Activated naive CD4-positive, alpha-beta T cell (primary cell): Measurements from ENCODE around the gene SLC39A11.
"Not testable (repeated sequence)": the region's sequence is repeated elsewhere in the genome, so short reads cannot be mapped to it uniquely, and the experiment has no call there.

ENCODE experiments used
- DNase-seq, 4 experiments: peaks; one replicate each; lab custom pipeline; 2025; lab: John Stamatoyannopoulos, UW

SLC39A11 gene

DNA sequence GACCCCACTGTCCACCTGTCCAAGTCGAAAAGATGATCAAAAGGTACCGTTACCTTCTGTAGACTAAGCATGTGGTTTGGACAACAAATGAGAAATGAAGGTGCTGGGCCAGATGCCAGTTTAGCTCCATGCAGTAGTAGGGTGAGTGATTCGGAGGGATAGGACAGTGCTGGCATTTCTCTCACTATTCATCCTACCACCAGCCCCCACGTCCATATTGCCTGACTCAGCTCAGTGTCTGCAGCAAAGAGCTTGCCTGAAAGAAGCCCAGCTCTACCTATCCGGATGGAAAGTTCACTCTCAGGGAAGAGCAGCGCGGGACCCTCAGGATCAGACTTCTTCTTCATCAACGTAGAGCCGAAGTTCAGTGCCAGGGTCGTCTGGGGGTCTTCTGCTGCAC, 145.0 kb downstream of the SLC39A11 start:
- no peak for DNase-seq

DNA sequence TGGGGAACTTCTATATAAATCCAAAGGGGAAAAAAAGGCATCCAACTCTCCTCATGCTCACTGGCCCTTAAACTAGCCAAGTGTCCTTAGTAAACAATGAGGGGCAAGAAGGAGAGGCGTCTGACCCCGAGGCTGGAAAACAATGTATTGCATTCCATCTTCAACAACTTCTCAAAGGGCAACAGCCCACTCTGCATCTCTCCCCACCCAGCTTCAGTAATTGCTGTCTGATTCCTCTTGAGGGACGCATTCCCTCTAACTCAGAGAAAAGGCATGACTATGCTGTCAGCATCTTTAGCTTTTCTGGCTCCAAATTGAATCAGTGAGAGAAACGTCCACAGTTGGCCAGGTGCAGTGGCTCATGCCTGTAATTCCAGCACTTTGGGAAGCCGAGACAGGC, 145.8 kb downstream of the SLC39A11 start:
- no peak for DNase-seq

DNA sequence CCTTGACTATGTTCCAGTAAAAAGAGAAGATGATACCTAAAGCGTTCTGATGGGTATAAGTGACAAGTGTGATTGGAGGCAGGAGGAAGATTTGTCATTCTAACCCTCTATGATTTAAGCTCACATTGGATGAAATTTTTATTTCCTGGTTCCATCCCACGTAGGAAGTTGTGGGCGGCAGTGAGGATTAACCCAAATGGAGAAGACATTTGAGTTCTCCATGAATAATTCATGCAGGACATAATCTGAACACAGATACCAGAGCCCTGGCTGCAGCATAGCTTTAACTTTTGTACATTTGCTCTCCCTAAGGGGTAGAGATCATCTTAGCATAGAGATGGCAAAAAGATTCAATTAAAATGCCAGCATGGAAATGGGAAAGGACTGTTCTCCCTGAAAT, 146.3 kb downstream of the SLC39A11 start:
- DNase-seq = no peak

DNA sequence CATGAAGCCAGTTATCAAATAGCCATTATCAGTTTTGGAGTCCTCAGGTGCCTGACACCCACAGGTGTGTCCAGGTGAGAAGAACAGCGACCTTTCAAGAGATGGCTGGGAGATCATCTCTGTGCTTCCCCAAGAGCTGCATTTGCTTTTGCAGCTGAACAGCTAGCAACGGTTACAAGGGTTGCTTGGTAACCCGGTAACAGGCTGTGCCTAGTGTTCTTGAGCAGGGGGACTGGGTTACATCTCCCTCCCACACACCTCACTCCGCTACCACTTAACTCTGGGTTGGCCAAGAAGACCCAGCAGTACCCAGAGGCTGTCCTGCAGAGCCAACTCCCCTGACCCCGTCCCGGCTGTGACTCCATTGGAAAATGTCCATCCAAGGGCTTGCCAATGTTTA, 147.0 kb downstream of the SLC39A11 start:
- no peak for DNase-seq

DNA sequence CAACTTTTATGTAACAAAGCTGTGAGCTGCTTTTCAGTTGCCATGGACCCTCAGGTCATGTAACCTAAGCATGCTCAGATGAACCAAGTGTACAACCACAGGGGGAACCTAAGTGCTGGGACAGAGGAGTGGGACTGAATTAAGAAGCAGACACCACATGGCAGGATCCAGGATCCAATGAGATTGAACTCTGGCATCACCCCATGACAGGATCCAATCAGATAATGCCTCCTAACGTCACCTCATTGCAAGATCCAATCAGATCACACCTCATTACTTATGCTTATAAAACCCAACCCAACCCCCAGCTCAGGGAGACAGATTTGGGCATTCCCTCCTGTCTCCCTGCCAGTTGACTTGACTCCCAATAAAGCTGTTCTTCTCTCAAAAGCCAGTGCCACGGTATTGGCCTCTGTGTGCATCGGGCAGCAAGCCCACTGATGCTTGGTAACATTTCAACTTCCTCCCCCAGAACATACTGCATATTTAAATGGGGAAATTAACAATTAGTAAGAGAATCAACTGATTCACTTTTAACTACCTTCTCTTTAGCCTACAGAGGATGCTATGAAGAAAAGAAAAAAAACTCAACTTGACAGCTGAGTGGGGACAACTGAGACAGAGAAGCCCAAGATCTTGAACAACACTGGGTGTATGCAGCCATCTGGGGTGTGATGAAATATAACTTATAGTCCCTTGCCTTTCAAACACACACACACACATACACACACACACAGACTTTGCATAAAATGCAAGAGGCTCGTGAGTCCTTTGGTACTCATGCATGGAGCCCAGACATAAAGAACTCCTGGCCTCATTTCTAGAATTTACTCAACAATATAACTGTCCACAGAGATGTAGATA, 148.4 kb downstream of the SLC39A11 start:
- no peak for DNase-seq

DNA sequence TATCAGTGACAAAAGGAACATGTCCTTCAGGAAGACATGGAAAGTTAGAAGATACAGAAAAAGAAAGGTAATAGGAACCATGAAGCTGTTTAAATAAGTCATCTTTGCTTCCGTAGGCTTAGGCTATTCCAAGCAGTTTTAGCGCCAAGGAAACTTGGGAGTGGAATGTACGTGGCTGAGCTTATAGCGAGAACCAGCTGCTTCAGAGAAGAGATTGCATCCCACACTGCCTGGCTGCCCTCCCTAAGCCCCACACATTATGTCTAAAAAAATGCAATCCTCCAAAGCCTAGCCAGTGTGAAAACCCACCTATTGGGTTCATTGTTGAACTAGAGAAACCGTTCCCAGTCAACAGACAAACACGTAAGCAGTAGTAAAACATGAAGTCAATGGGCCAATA, 149.9 kb downstream of the SLC39A11 start:
- DNase-seq = no peak

DNA sequence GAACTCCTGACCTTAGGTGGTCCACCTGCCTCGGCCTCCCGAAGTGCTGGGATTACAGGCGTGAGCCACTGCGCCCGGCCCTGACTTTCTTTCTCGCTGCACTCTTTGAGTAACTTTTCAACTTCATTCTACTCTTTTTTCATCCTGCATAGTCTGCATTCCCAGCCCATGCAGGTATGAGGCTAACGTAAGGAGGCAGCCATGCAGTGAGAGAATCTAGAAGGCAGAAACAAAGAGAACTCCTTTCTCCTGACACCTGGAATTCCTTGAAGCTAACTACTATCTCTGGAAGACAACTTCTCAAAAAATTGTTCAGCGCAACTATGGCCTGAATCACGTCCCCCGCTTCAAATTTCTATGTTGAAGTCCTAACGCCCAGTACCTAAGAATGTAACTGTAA, 152.0 kb downstream of the SLC39A11 start:
- no peak for DNase-seq

DNA sequence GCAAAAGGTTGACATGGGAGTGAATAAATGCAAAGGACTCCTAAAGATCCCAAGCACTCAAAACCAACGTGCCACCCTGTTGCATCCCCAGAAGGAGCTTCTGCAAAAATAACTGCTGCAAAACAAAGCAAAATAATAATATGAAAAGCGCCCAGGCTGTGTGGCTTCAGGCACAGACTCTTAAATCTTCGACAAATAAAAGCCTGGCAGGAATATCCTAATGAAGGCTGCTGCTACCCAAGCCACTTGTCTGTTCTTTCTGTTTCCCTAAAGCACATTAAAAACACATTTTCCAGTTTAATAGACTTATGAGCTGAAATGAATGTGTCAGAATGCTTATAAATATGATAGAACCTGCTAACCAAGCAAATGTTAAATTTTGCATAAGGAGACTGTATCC, 154.0 kb downstream of the SLC39A11 start:
- DNase-seq = no peak

DNA sequence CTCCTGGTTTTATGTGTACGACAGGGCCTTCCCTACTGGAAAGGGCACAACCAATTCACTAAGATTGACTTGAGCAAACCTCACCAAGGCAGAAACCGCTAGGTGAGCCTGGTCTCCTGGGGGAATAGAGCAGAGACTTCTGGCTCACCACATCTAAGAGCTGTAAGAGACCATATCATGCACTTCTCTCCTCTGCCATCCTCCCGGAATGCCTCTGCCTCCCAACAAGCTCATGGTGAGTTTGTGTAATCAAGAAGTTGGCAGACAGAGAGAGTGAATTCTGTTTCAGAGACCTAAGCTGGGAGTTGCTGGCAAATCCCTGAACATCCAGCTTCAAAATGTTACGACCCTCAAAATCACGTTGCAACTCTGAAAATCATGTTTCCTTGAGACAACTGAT, 154.8 kb downstream of the SLC39A11 start:
- DNase-seq = no peak

DNA sequence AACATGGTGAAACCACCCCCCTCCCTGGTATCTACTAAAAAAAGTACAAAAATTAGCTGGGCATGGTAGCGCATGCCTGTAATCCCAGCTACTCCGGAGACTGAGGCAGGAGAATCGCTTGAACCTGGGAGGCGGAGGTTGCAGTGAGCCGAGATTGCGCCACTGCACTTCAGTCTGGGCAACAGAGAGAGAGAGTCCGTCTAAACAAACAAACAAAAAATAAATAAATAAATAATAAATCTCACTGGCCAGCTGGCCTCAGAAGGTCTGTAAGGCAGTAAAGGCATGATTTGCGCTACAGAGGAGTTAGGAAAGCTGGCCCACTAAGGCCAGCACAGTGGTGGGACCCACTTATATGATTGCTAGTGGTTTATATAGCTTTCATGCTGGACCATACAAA, 155.2 kb downstream of the SLC39A11 start:
- not testable (repeated sequence) for DNase-seq

DNA sequence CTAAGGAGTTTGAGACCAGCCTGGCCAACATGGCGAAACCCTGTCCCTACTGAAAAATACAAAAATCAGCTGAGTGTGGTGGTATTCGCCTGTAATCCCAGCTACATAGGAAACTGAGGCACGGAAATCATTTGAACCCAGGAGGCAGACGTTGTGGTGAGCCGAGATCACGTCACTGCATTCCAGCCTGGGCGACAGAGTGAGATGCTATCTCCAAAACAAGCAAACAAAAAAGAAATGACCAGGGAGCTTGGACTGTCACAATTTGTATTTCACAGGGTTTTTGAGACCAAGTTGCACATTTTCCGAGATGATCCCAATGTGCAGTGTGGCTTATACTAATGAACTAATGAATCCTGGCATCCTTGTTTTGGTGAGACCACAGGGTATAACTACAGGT, 156.5 kb downstream of the SLC39A11 start:
- no peak for DNase-seq

DNA sequence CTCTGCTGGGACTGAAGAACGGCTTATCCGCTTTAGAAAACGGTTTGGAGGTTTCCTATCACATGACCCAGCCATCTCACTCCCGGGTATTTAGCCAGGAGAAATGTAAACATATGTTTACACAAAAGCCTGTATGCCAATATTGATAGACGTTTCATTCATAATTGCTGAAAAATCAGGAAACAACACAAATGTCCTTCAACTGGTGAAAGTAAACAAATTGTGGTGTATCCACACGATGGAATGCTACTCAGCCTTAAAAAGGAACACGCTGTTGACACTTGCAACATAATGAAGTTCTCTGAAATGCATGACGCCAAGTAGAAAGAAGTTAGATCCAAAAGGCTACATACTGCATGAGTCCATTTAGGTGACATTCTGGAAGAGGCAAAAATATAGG, 157.6 kb downstream of the SLC39A11 start:
- no peak for DNase-seq

DNA sequence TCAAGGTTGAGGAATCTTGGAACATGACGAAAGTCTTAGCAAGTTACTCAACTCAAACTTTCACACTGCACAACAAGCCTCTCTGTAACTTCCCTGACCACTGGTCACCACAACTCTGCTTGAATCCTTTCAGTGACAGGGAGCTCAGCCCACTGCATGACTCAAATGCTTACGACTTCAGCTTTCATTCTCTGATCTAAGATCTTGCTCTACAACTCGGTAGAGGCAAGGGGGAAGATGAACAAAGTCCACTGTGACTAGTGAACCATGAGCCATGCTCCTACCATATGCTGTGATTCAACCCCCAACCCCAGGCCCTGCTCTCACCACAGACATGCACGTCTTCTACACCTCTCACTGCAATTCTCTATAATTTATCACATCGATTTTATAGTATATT, 160.9 kb downstream of the SLC39A11 start:
- no peak for DNase-seq

DNA sequence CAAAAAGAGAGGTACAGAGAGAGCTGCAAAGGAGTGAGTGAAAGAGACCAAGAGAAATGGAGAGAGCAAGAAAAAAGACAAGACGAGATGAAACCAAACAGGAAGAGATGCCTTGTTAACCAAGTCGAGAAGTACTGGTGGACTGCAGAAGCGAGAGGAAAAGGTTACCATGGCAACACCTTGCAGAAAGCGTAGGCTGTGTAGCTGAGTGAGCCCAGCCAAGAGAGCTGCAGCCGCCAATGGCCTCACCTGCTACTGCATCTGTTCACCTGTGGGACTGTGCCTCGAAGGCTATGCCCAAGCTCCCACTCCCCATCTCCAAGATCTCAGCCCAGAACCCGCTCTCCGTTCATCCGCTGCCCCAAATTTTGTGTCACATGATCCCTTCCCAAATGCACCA, 161.3 kb downstream of the SLC39A11 start:
- no peak for DNase-seq

DNA sequence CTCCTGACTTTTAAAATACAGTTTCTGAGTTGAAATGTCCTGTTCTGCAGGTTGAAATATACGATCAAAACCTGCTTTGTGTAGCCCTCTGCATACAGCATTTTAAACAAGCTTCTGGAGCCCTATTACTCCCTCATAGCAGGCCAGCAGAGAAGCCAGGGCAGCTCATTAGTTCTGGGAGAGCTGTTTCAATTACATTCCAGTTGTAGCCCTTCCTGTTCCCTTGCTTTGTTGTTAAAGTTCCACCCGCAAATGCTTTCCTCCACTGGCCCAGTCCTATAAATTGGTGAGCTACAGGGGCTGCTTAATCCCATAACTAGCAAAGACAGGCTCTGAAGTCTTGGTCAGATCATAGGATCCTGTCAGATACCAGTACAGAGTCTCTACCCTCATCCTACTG, 162.5 kb downstream of the SLC39A11 start:
- DNase-seq = no peak

DNA sequence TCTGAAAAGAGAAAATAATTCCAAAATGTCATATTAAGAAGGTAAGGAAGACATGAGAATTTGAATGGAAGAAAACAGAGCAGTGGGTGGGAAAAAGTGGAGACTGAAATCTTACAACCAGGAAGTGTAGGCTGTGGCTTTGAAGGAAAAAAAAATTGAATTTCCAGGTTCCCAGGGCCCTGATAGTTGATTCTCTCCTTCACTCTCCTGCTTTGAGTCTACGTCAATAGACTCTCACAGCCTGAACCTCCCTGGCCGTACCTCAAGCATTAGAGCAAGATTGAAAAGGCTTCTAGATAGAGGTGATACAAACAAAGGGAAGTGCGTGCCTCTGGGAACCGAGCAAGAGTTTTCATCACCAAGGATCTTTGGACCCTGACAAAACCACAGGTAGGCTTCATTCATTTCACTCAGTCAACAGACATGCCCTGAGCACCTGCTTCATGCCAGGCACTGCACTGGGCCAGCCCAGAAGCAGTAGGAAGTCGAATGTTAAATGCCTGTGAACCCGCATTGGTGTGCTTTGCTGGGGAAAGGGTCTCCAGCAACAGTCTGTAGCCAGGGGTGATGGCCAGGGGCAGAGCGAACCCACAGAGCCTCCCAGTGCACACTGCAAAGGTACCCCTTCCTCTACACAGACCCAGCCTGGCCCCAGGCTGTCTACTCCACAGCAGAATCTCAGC, 163.9 kb downstream of the SLC39A11 start:
- no peak for DNase-seq

DNA sequence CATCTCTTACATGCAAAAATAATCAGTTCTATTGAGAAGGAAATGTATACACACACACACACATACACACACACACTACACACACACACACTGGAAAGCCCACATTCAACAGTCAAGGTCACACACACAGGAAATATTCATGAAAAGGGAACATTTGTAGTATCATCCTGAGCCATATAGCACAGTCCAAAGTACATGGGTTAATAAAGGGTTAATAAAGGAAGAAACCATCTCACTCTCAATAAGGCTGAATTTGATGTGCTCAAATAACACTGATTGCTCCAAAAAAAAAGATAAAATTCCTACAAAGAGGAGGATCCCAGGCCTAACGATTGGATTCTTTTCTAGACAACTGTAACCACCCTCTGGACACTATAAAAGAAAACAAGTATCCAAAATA, 164.7 kb downstream of the SLC39A11 start:
- no peak for DNase-seq

DNA sequence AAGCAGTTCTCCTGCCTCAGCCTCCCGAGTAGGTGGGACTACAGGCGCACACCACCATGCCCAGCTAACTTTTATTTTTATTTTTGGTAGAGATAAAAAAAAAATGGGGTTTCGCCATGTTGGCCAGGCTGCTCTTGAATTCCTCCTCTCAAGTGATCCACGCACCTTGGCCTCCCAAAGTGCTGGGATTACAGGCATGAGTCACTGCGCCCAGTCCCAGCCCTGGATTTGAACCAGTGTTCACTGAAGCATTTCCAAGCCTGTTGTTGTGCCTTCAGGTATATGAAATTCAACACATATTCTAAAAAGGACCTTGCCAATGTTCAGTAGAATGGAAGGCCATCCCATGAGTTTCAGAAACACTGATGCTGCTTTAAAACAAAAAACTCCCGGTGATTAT, 165.3 kb downstream of the SLC39A11 start:
- DNase-seq = no peak

DNA sequence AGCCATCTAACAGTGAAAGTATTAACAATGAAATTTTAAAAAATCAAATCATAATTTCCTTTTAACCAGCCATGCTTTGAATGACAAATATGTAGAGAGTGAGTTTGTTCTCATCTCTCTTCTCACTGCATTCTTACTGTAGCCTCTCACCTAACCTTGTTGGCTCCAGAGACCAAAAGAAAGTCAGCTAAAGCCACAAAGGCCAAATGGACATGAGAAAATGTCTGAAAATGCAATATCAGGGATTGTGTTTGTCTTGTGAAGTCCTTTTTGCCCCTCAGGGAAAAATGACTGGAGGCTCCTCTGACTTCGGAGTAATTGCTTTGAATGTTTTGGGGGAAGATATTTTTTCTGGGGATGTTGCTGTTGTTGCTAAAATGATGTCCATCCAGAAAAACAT, 166.3 kb downstream of the SLC39A11 start:
- DNase-seq = no peak

DNA sequence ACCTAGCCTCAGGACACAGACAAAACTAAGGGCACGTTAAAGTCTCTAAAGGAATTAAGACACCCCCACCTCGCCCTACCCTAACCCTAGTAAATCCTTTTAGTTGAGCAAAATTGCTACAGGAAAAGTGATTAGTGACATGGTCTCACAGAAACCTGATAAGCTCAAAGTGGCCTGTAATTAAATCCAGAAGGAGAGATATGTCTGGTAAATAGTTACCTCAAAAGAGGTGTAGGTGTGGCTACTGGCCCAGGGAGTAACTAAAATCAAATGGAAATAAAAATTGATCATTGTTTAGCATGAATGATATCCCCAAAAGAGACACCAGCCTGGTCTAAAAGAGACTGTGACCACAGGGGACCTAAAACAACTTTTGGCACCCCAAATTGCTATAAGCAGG, 168.3 kb downstream of the SLC39A11 start:
- no peak for DNase-seq

DNA sequence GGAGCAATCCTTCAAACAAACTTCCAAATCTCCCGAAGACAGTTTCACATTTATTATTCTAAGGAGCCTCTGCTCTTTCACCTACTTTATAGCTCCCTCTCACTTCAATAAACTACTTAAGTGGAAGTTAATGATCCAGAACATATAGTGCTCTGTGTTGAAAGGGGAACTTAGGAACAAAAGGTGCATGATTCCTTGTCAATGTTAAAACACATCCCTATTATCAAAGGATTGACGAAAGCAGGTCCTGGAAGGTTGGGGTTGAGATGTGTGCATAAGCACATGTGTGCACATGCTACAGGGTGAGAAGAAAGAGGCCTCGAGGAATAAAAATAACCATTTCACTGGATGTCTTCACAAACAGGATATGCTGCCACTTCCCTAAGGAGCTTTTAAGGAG, 170.3 kb downstream of the SLC39A11 start:
- DNase-seq = no peak

DNA sequence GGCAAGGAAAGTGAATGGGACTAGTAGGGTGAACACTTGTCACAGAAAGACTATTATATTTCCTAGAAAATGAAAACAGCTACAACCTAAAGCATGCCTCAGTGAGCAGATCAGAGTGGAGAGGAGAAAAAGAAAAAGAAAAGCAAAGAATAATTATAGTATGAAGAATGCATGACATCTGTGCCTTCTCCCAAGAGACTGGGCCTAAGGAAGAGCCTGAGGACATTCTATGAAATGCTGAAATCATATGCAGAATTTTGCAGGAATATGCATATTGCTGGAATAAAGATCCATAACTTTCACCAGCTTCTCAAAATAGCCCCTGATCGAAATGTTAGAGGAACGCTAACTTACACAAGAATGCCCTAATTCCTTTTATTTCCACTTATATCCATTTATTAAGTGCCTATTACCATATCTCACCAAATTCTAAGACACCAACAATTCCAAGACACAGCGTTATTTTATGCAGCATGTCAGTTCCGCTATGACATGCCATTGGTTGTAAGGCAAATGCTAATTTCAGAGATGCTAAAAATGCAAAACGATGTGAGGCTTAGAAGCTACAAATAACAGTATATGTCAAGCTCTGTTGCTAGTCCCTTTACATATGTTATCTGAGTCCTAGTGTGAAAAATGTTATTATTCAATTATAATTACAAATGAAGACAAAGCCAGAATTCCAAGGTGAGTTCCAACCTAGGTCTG, 171.0 kb downstream of the SLC39A11 start:
- no peak for DNase-seq

DNA sequence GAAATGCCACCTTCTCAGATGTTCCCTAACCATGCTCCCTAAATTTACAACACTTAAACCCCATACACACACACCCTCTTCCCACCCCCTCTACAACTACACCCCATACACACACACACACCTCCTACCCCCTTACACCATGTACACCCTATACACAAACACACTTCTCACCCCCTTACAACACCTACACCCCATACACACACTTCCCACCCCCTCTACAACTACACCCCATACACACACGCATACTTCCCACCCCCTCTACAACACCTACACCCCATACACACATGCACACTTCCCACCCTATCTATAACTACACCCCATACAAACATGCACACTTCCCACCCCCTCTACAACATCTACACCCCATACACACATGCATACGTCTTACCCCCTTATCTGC, 172.0 kb downstream of the SLC39A11 start:
- no peak for DNase-seq
